H1 (cell line): ENCODE results near the gene VPS37D.

Source experiments
- ASH2L ChIP-seq: fragments of 200-600, 300-600 bp; sonication (generic); IDR thresholded peaks from one replicate; pipeline ENCODE4 v1.7.1; 2017; ENCODE audit warnings: low read length
- CBX8 ChIP-seq: fragments of 300-800, 300-1000 bp; sonication (generic); IDR thresholded peaks from 2 replicates; pipeline ENCODE4 v1.7.1; 2016; ENCODE audit warnings: low read depth, low read length, borderline replicate concordance
- CTCF ChIP-seq, 3 experiments: IDR thresholded peaks; 1 replicate in 2 of 3; 2 replicates in 1 of 3; pipeline versions ENCODE4 v1.5.1 to v1.6.1; 2011; ENCODE audit warnings: low read length in 3 of 3, mild to moderate bottlenecking in 3 of 3, inconsistent platforms in 2 of 3, low read depth in 1 of 3, moderate library complexity in 1 of 3; ENCODE audit not compliant: insufficient read depth in 1 of 3; ENCODE audit errors: control extremely low read depth in 1 of 3
- EZH2 ChIP-seq: fragments of 200-600 bp; sonication (generic); IDR thresholded peaks from 2 replicates; pipeline ENCODE4 v1.7.1; 2012; ENCODE audit warnings: low read depth, mild to moderate bottlenecking, moderate library complexity, low read length, inconsistent platforms; ENCODE audit not compliant: severe bottlenecking
- GABPA ChIP-seq: IDR thresholded peaks from 2 replicates; pipeline ENCODE4 v1.6.1; 2011; ENCODE audit warnings: mild to moderate bottlenecking, low read length, moderate library complexity, borderline replicate concordance; ENCODE audit not compliant: insufficient read depth
- RFX5 ChIP-seq: IDR thresholded peaks from 2 replicates; pipeline ENCODE4 v1.6.1; 2011; ENCODE audit warnings: low read depth, low read length, improper control_type of control experiment, borderline replicate concordance
- SP1 ChIP-seq: IDR thresholded peaks from 2 replicates; pipeline ENCODE4 v1.6.1; 2011; ENCODE audit warnings: low read depth, low read length
- TAF7 ChIP-seq: optimal IDR thresholded peaks from 2 replicates; pipeline ENCODE3; 2011; ENCODE audit warnings: low read depth, mild to moderate bottlenecking, inconsistent platforms, low read length, moderate library complexity, borderline replicate concordance
- TF ChIP-seq, protein P1 (sequence below): IDR thresholded peaks from 2 replicates; pipeline ENCODE4 v1.6.1; 2012; ENCODE audit warnings: inconsistent platforms

DNA sequence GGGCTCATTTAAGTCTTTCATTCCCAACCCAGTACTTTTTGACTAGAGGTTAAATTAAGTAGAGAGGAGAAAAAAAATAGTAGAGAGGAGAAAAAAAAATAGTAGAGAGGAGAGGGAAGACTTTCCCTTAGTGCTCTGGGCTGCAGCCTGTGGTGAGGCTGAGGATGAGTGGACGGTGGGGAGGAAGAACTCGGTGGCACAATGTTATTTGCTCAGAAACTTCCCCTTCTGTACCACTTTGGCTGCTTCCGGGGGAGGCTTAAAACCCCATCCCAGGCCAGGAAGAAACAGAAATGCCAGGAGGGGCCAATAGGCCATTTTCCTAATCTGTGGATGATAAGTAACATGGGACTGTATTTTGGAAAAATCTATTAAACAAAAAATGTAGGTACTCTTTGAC lies 28.7 kb upstream of the VPS37D start:
- TF ChIP-seq RFX5 = no peak
- TF ChIP-seq ASH2L = no peak
- no peak for TF ChIP-seq CTCF (IDR thresholded peaks at IDR 0.05; ENCODE audit: control extremely low read depth in 1 of 3, insufficient read depth in 1 of 3, low read depth in 1 of 3, low read length in 3 of 3)
- TF ChIP-seq GABPA = no peak
- TF ChIP-seq EZH2 = no peak
- TF ChIP-seq, protein P1, sequence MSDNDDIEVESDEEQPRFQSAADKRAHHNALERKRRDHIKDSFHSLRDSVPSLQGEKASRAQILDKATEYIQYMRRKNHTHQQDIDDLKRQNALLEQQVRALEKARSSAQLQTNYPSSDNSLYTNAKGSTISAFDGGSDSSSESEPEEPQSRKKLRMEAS = no peak
- TF ChIP-seq SP1 = no peak
- TF ChIP-seq CBX8 = no peak
- no peak for TF ChIP-seq TAF7
